BLaER1 treated with 17β-estradiol and CSF1 and Interleukin-3, amounts not matched to agents 10 nM and 100 nM (cell line): ENCODE data around the gene LPCAT3.
A peak's percentile ranks its signal among the peaks of the same experiment; 100 is the strongest.
"Not testable (repeated sequence)": the region's sequence is repeated elsewhere in the genome, so short reads cannot be mapped to it uniquely, and the experiment has no call there.

Experiments used
- H3K27ac ChIP-seq, 11 experiments: shearing (Covaris generic); formaldehyde crosslinking; 2 replicates each; pipeline ENCODE4 v1.8.1; 2022
- H3K27me3 ChIP-seq, 11 experiments: shearing (Covaris generic); formaldehyde crosslinking; 2 replicates each; pipeline ENCODE4 v1.8.1; 2022
- H3K36me3 ChIP-seq, 11 experiments: shearing (Covaris generic); formaldehyde crosslinking; 2 replicates each; pipeline ENCODE4 v1.8.1; 2022
- H3K4me1 ChIP-seq, 10 experiments: shearing (Covaris generic); formaldehyde crosslinking; 2 replicates each; pipeline ENCODE4 v1.8.1; 2022
- H3K4me2 ChIP-seq, 11 experiments: shearing (Covaris generic); formaldehyde crosslinking; 2 replicates each; pipeline ENCODE4 v1.8.1; 2022
- H3K4me3 ChIP-seq, 10 experiments: shearing (Covaris generic); formaldehyde crosslinking; 2 replicates each; pipeline ENCODE4 v1.8.1; 2022
- H3K9ac ChIP-seq, 11 experiments: shearing (Covaris generic); formaldehyde crosslinking; 2 replicates each; pipeline ENCODE4 v1.8.1; 2022
- H3K9me3 ChIP-seq, 11 experiments: shearing (Covaris generic); formaldehyde crosslinking; replicated peaks in 1 of 11; 2 replicates each; pipeline ENCODE4 v1.8.1; 2022
- H4K20me1 ChIP-seq, 11 experiments: shearing (Covaris generic); formaldehyde crosslinking; 2 replicates each; pipeline ENCODE4 v1.8.1; 2022
- Cebpa-rat ChIP-seq, 11 experiments: shearing (Covaris generic); IDR thresholded peaks; 2 replicates each; pipeline ENCODE4 v1.8.1; 2022

The LPCAT3 gene

GRCh38 chr12:7042842-7043241 is 24.6 kb upstream of the LPCAT3 start:
- no peaks in the 10 kb centered on the region for H3K27me3 ChIP-seq
- H4K20me1 ChIP-seq: peaks cover 0 to 5% (median 0%) of the 10 kb centered on the region in 11 experiments; a peak in 1 of 22 replicates
- no peak overlapping the region for H3K9ac ChIP-seq
- H3K9me3 ChIP-seq: 0 out of 22 replicates have a peak, but pooled peaks cover 0 to 6% (median 0%) of the 10 kb centered on the region in 11 experiments
- no peak overlapping the region for H3K27ac ChIP-seq
- peaks cover 18 to 27% (median 21%) of the 10 kb centered on the region in 10 experiments for H3K4me1 ChIP-seq
- H3K36me3 ChIP-seq: no peaks in the 10 kb centered on the region
- H3K4me2 ChIP-seq: no peak overlapping the region
- TF ChIP-seq Cebpa-rat (IDR thresholded peaks at IDR 0.05): no peak
- H3K4me3 ChIP-seq: no peak overlapping the region

- Histone ChIP-seq H3K36me3 (no peaks in the 10 kb centered on the region), H4K20me1 (no peaks in the 10 kb centered on the region), H3K4me3 (no peak overlapping the region), H3K9ac (no peak overlapping the region), H3K4me1 (peaks cover 0 to 5% (median 0%) of the 10 kb centered on the region in 10 experiments; a peak in 4 of 20 replicates), H3K4me2 (no peak overlapping the region), H3K27me3 (no peaks in the 10 kb centered on the region), H3K9me3 (0 out of 22 replicates have a peak, but pooled peaks cover 0 to 6% (median 0%) of the 10 kb centered on the region in 11 experiments), H3K27ac (no peak overlapping the region)
- no peak for TF ChIP-seq Cebpa-rat (IDR thresholded peaks at IDR 0.05)
These were observed 21.1 kb upstream of the LPCAT3 start for GRCh38 chr12:7039403-7039802.

GRCh38 chr12:7038591-7038990 is 20.3 kb upstream of the LPCAT3 start:
- Histone ChIP-seq H3K4me2 (no peak overlapping the region), H3K4me3 (no peak overlapping the region)
- no peak for TF ChIP-seq Cebpa-rat (IDR thresholded peaks at IDR 0.05)

GRCh38 chr12:7037411-7037810 is 19.1 kb upstream of the LPCAT3 start:
- H3K9me3 ChIP-seq, H3K4me3 ChIP-seq, H4K20me1 ChIP-seq, H3K4me2 ChIP-seq, H3K36me3 ChIP-seq, H3K9ac ChIP-seq, H3K27ac ChIP-seq, H3K4me1 ChIP-seq, H3K27me3 ChIP-seq: not testable (repeated sequence)

More at GRCh38 chr12:7038591-7038990, 20.3 kb upstream of the LPCAT3 start:
- no peak overlapping the region for H3K9ac ChIP-seq
- no peaks in the 10 kb centered on the region for H3K27me3 ChIP-seq
- no peak overlapping the region for H3K27ac ChIP-seq
- H3K4me1 ChIP-seq: peaks cover 0 to 5% (median 0%) of the 10 kb centered on the region in 10 experiments; a peak in 4 of 20 replicates
- H4K20me1 ChIP-seq: no peaks in the 10 kb centered on the region
- 0 out of 22 replicates have a peak, but pooled peaks cover 0 to 6% (median 0%) of the 10 kb centered on the region in 11 experiments for H3K9me3 ChIP-seq
- no peaks in the 10 kb centered on the region for H3K36me3 ChIP-seq

- no peaks in the 10 kb centered on the region for H3K27me3 ChIP-seq
- H3K4me3 ChIP-seq: no peak overlapping the region
- no peaks in the 10 kb centered on the region for H3K36me3 ChIP-seq
- H3K4me1 ChIP-seq: peaks cover 0 to 5% (median 0%) of the 10 kb centered on the region in 10 experiments; a peak in 4 of 20 replicates
- no peaks in the 10 kb centered on the region; a peak in 1 of 22 replicates for H4K20me1 ChIP-seq
- TF ChIP-seq Cebpa-rat (IDR thresholded peaks at IDR 0.05): no peak
- H3K9me3 ChIP-seq: peaks cover 0 to 12% (median 4%) of the 10 kb centered on the region in 11 experiments; a peak in 2 of 22 replicates
- no peak overlapping the region for H3K9ac ChIP-seq
- H3K4me2 ChIP-seq: peak overlapping the region in 2 of 11 experiments; percentile 20 to 28; a peak in 2 of 22 replicates
- H3K27ac ChIP-seq: no peak overlapping the region
These were observed 17.2 kb upstream of the LPCAT3 start for GRCh38 chr12:7035463-7035862.

GRCh38 chr12:7034464-7034863 is 16.2 kb upstream of the LPCAT3 start:
- Histone ChIP-seq H3K9me3 (peaks cover 0 to 14% (median 6%) of the 10 kb centered on the region in 11 experiments; a peak in 2 of 22 replicates), H3K9ac (no peak overlapping the region)

GRCh38 chr12:7032990-7033389 is 14.7 kb upstream of the LPCAT3 start:
- H3K4me2 ChIP-seq: no peak overlapping the region
- no peak overlapping the region for H3K27ac ChIP-seq
- peaks cover 0 to 14% (median 6%) of the 10 kb centered on the region in 11 experiments; a peak in 2 of 22 replicates for H3K9me3 ChIP-seq
- peaks cover 0 to 5% (median 0%) of the 10 kb centered on the region in 10 experiments; a peak in 4 of 20 replicates for H3K4me1 ChIP-seq
- no peaks in the 10 kb centered on the region; a peak in 1 of 22 replicates for H4K20me1 ChIP-seq
- no peaks in the 10 kb centered on the region for H3K27me3 ChIP-seq
- H3K36me3 ChIP-seq: no peaks in the 10 kb centered on the region
- no peak overlapping the region for H3K4me3 ChIP-seq
- no peak for TF ChIP-seq Cebpa-rat (IDR thresholded peaks at IDR 0.05)
- no peak overlapping the region for H3K9ac ChIP-seq

More at GRCh38 chr12:7034464-7034863, 16.2 kb upstream of the LPCAT3 start:
- no peaks in the 10 kb centered on the region for H3K27me3 ChIP-seq
- H3K4me1 ChIP-seq: peaks cover 0 to 5% (median 0%) of the 10 kb centered on the region in 10 experiments; a peak in 4 of 20 replicates
- no peaks in the 10 kb centered on the region for H3K36me3 ChIP-seq
- H3K4me3 ChIP-seq: no peak overlapping the region
- no peaks in the 10 kb centered on the region; a peak in 1 of 22 replicates for H4K20me1 ChIP-seq
- no peak overlapping the region for H3K27ac ChIP-seq
- no peak overlapping the region for H3K4me2 ChIP-seq
- no peak for TF ChIP-seq Cebpa-rat (IDR thresholded peaks at IDR 0.05)

GRCh38 chr12:7031306-7031705 is 13.0 kb upstream of the LPCAT3 start:
- H3K4me2 ChIP-seq: no peak overlapping the region
- peaks cover 0 to 14% (median 6%) of the 10 kb centered on the region in 11 experiments; a peak in 2 of 22 replicates for H3K9me3 ChIP-seq
- no peaks in the 10 kb centered on the region for H3K36me3 ChIP-seq
- TF ChIP-seq Cebpa-rat (IDR thresholded peaks at IDR 0.05): no peak
- no peaks in the 10 kb centered on the region; a peak in 1 of 22 replicates for H4K20me1 ChIP-seq
- H3K27ac ChIP-seq: no peak overlapping the region
- H3K9ac ChIP-seq: no peak overlapping the region
- no peak overlapping the region for H3K4me3 ChIP-seq
- H3K27me3 ChIP-seq: no peaks in the 10 kb centered on the region
- H3K4me1 ChIP-seq: peaks cover 0 to 4% (median 0%) of the 10 kb centered on the region in 10 experiments; a peak in 2 of 20 replicates

- no peaks in the 10 kb centered on the region for H3K36me3 ChIP-seq
- peaks cover 0 to 14% (median 6%) of the 10 kb centered on the region in 11 experiments; a peak in 2 of 22 replicates for H3K9me3 ChIP-seq
- H3K4me3 ChIP-seq: no peak overlapping the region
- H3K27ac ChIP-seq: no peak overlapping the region
- H3K9ac ChIP-seq: no peak overlapping the region
- H3K4me1 ChIP-seq: peaks cover 0 to 5% (median 0%) of the 10 kb centered on the region in 10 experiments; a peak in 5 of 20 replicates
- H3K4me2 ChIP-seq: no peak overlapping the region
- H3K27me3 ChIP-seq: no peaks in the 10 kb centered on the region
- no peak for TF ChIP-seq Cebpa-rat (IDR thresholded peaks at IDR 0.05)
- no peaks in the 10 kb centered on the region; a peak in 1 of 22 replicates for H4K20me1 ChIP-seq
These were observed 8.6 kb upstream of the LPCAT3 start for GRCh38 chr12:7026854-7027253.

GRCh38 chr12:7023114-7023513 is 4.8 kb upstream of the LPCAT3 start:
- Histone ChIP-seq H3K4me3 (no peak overlapping the region), H3K4me2 (no peak overlapping the region), H3K36me3 (no peaks in the 10 kb centered on the region), H3K9ac (no peak overlapping the region), H3K4me1 (peaks cover 6 to 26% (median 11%) of the 10 kb centered on the region in 10 experiments), H3K27me3 (no peaks in the 10 kb centered on the region), H4K20me1 (no peaks in the 10 kb centered on the region), H3K9me3 (no peaks in the 10 kb centered on the region), H3K27ac (no peak overlapping the region)
- no peak for TF ChIP-seq Cebpa-rat (IDR thresholded peaks at IDR 0.05)
